Stomach (tissue), 4 donors: ENCODE measurements around the gene TIMM44.

Source experiments
- CTCF ChIP-seq, 7 experiments: fragments of 450-650 bp in 4 of 7; fragments of 200-600 bp in 3 of 7; sonication (generic) in 3 of 7; IDR thresholded peaks; one replicate each; pipeline ENCODE4 v1.5.1; 2016 to 2019; ENCODE audit warnings: antibody characterized with exemption in 7 of 7, control low read depth in 2 of 7, mild to moderate bottlenecking in 1 of 7
- EP300 ChIP-seq: sonication (generic); formaldehyde crosslinking; IDR thresholded peaks from one replicate; pipeline ENCODE4 v1.6.1; 2017; ENCODE audit warnings: antibody characterized with exemption
- POLR2A ChIP-seq, 4 donors: fragments of 450-650 bp; IDR thresholded peaks; one replicate each; pipeline ENCODE4 v1.6.1; 2016; ENCODE audit warnings: antibody characterized with exemption in 4 of 4, control low read depth in 2 of 4, mild to moderate bottlenecking in 1 of 4, moderate library complexity in 1 of 4

- TF ChIP-seq CTCF (IDR thresholded peaks at IDR 0.05) = no peak
- no peak for TF ChIP-seq EP300
- no peak for TF ChIP-seq POLR2A (IDR thresholded peaks at IDR 0.05)
These were observed 29.8 kb downstream of the TIMM44 start for GRCh38 chr19:7913652-7914051.
